Measurements from ENCODE around the gene CACNG4. TPM values are rescaled to one million over a fixed set of nuclear protein-coding genes. Genes with fewer than 3 reads are reported as not detected.

CACNG4 gene
- total RNA-seq, 1 experiment from 2014 or later: 2.4 TPM

GRCh38 chr17:66941249-66941648, 23.3 kb upstream of the CACNG4 start:
- no peaks in the 10 kb centered on the region for H3K27me3 ChIP-seq (ENCODE audit: low read length)
- no peaks in the 10 kb centered on the region for H3F3A ChIP-seq (ENCODE audit: low read length, unreplicated experiment)
- H3K27ac ChIP-seq (ENCODE audit: low read length): no peak overlapping the region
- H3K79me2 ChIP-seq (ENCODE audit: low read length): no peaks in the 10 kb centered on the region
- no peaks in the 10 kb centered on the region for H4K20me1 ChIP-seq (ENCODE audit: low read length)
- H3K9ac ChIP-seq (ENCODE audit: low read length): no peak overlapping the region
- H3K4me2 ChIP-seq (ENCODE audit: low read length): no peak overlapping the region
- TF ChIP-seq CTCF (conservative IDR thresholded peaks at IDR 0.05; ENCODE audit: low read depth, low read length) (no peak), EZH2 (IDR thresholded peaks at IDR 0.05; ENCODE audit: low read length, unreplicated experiment) (no peak), EZH2phosphoT487 (IDR thresholded peaks at IDR 0.05; ENCODE audit: borderline replicate concordance, low read length) (no peak)
- H3K4me3 ChIP-seq (ENCODE audit: low read length): no peak overlapping the region
- no TSS peak for BruUV-seq (replicated peaks)
- no peaks in the 10 kb centered on the region for H3K9me3 ChIP-seq (ENCODE audit: low read length)
- H3K9me2 ChIP-seq (replicated peaks; ENCODE audit: low read length): no peaks in the 10 kb centered on the region
- no peaks in the 10 kb centered on the region for H3K36me3 ChIP-seq (ENCODE audit: low read depth, low read length)
- ATAC-seq: no peak
- intact Hi-C loops (cut with micrococcal nuclease): no loop called here
- no peak for DNase-seq
- ChIA-PET CTCF (no interaction called here), POLR2A (ENCODE audit: unreplicated experiment) (no interaction called here)
- no peak overlapping the region for H2AFZ ChIP-seq (ENCODE audit: low read length)
- H3K4me1 ChIP-seq (ENCODE audit: insufficient read depth, low read length): peaks cover 14% of the 10 kb centered on the region; the same call in 1 of the 2 replicates

- intact Hi-C loops (cut with micrococcal nuclease): no loop called here
- H3K4me2 ChIP-seq (ENCODE audit: low read length): no peak overlapping the region
- H3K36me3 ChIP-seq (ENCODE audit: low read depth, low read length): no peaks in the 10 kb centered on the region
- ATAC-seq (no peak), DNase-seq (no peak)
- TF ChIP-seq EZH2phosphoT487 (IDR thresholded peaks at IDR 0.05; ENCODE audit: borderline replicate concordance, low read length) (no peak), CTCF (conservative IDR thresholded peaks at IDR 0.05; ENCODE audit: low read depth, low read length) (no peak), EZH2 (IDR thresholded peaks at IDR 0.05; ENCODE audit: low read length, unreplicated experiment) (no peak)
- H3K27me3 ChIP-seq (ENCODE audit: low read length): no peaks in the 10 kb centered on the region
- H2AFZ ChIP-seq (ENCODE audit: low read length): no peak overlapping the region
- no TSS peak for BruUV-seq (replicated peaks)
- H3K79me2 ChIP-seq (ENCODE audit: low read length): no peaks in the 10 kb centered on the region
- H4K20me1 ChIP-seq (ENCODE audit: low read length): no peaks in the 10 kb centered on the region
- CTCF ChIA-PET: no interaction called here
- no peaks in the 10 kb centered on the region for H3K9me3 ChIP-seq (ENCODE audit: low read length)
- POLR2A ChIA-PET (ENCODE audit: unreplicated experiment): no interaction called here
- H3K4me3 ChIP-seq (ENCODE audit: low read length): no peak overlapping the region
- no peak overlapping the region for H3K9ac ChIP-seq (ENCODE audit: low read length)
- H3K4me1 ChIP-seq (ENCODE audit: insufficient read depth, low read length): peaks cover 14% of the 10 kb centered on the region; the same call in 1 of the 2 replicates
- no peaks in the 10 kb centered on the region for H3K9me2 ChIP-seq (replicated peaks; ENCODE audit: low read length)
- no peaks in the 10 kb centered on the region for H3F3A ChIP-seq (ENCODE audit: low read length, unreplicated experiment)
- no peak overlapping the region for H3K27ac ChIP-seq (ENCODE audit: low read length)
These were observed 22.6 kb upstream of the CACNG4 start for GRCh38 chr17:66941773-66942450.

- Histone ChIP-seq H3F3A (ENCODE audit: low read length, unreplicated experiment) (no peaks in the 10 kb centered on the region), H4K20me1 (ENCODE audit: low read length) (no peaks in the 10 kb centered on the region)
- TF ChIP-seq EZH2phosphoT487 (IDR thresholded peaks at IDR 0.05; ENCODE audit: borderline replicate concordance, low read length) (no peak), EZH2 (IDR thresholded peaks at IDR 0.05; ENCODE audit: low read length, unreplicated experiment) (no peak), CTCF (conservative IDR thresholded peaks at IDR 0.05; ENCODE audit: low read depth, low read length) (no peak)
These were observed 21.8 kb upstream of the CACNG4 start for GRCh38 chr17:66942451-66943264.

More at GRCh38 chr17:66942451-66943264, 21.8 kb upstream of the CACNG4 start:
- intact Hi-C loops (cut with micrococcal nuclease): no loop called here
- no peaks in the 10 kb centered on the region for H3K9me2 ChIP-seq (replicated peaks; ENCODE audit: low read length)
- no peaks in the 10 kb centered on the region for H3K79me2 ChIP-seq (ENCODE audit: low read length)
- H3K27ac ChIP-seq (ENCODE audit: low read length): no peak overlapping the region
- no peak for ATAC-seq
- no peak overlapping the region for H3K9ac ChIP-seq (ENCODE audit: low read length)
- no peaks in the 10 kb centered on the region for H3K9me3 ChIP-seq (ENCODE audit: low read length)
- peaks cover 14% of the 10 kb centered on the region; the same call in 1 of the 2 replicates for H3K4me1 ChIP-seq (ENCODE audit: insufficient read depth, low read length)
- ChIA-PET CTCF (no interaction called here), POLR2A (ENCODE audit: unreplicated experiment) (no interaction called here)
- H3K36me3 ChIP-seq (ENCODE audit: low read depth, low read length): no peaks in the 10 kb centered on the region
- no peak for DNase-seq
- no peak overlapping the region for H3K4me3 ChIP-seq (ENCODE audit: low read length)
- H3K4me2 ChIP-seq (ENCODE audit: low read length): no peak overlapping the region
- H2AFZ ChIP-seq (ENCODE audit: low read length): no peak overlapping the region
- no TSS peak for BruUV-seq (replicated peaks)
- no peaks in the 10 kb centered on the region for H3K27me3 ChIP-seq (ENCODE audit: low read length)
